ENCODE measurements around the gene NEUROG1. TPM values are rescaled to one million over a fixed set of nuclear protein-coding genes. Genes with fewer than 3 reads are reported as not detected.

The NEUROG1 gene
- total and polyA plus RNA-seq, 8 donors = not detected

DNA sequence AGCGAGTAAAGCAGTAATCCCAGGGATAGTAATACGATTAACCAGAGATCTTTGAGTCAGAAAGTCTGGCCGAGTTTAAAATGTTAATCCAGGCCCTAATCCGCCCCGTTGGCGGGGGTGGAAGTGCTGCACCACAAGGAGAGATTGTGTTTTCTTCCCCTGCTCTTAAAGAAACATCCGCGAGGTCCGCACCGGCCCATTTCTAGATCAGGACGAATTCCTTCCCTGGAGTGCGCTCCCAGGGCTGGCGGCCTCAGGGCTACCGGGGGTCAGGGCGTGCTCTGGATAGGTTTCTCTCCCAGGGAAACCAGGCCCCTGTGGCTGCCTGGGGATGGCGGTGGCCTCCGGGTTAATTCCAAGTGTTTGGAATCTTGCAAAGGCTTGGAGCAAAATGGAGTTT is 9.3 kb upstream of the NEUROG1 start:
- H3K4me1 ChIP-seq = peaks cover 13 to 19% of the 10 kb centered on the region in 2 donors
- intact Hi-C loops (cut with DNase I) = loop anchor here in 1 of 2 donors (10.0 kb wide), 1 partner anchor 80 kb away; no protein-coding TSS in a partner anchor
- TF ChIP-seq, protein P1, sequence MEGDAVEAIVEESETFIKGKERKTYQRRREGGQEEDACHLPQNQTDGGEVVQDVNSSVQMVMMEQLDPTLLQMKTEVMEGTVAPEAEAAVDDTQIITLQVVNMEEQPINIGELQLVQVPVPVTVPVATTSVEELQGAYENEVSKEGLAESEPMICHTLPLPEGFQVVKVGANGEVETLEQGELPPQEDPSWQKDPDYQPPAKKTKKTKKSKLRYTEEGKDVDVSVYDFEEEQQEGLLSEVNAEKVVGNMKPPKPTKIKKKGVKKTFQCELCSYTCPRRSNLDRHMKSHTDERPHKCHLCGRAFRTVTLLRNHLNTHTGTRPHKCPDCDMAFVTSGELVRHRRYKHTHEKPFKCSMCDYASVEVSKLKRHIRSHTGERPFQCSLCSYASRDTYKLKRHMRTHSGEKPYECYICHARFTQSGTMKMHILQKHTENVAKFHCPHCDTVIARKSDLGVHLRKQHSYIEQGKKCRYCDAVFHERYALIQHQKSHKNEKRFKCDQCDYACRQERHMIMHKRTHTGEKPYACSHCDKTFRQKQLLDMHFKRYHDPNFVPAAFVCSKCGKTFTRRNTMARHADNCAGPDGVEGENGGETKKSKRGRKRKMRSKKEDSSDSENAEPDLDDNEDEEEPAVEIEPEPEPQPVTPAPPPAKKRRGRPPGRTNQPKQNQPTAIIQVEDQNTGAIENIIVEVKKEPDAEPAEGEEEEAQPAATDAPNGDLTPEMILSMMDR (IDR thresholded peaks at IDR 0.05) = no peak
- H3K27me3 ChIP-seq = peaks cover 57 to 99% of the 10 kb centered on the region in 2 donors
- H3K4me3 ChIP-seq = no peak overlapping the region
- H3K9me3 ChIP-seq = no peaks in the 10 kb centered on the region
- no peak overlapping the region for H3K27ac ChIP-seq
- DNase-seq (no peak), ATAC-seq (no peak)
- no peaks in the 10 kb centered on the region for H3K36me3 ChIP-seq

DNA sequence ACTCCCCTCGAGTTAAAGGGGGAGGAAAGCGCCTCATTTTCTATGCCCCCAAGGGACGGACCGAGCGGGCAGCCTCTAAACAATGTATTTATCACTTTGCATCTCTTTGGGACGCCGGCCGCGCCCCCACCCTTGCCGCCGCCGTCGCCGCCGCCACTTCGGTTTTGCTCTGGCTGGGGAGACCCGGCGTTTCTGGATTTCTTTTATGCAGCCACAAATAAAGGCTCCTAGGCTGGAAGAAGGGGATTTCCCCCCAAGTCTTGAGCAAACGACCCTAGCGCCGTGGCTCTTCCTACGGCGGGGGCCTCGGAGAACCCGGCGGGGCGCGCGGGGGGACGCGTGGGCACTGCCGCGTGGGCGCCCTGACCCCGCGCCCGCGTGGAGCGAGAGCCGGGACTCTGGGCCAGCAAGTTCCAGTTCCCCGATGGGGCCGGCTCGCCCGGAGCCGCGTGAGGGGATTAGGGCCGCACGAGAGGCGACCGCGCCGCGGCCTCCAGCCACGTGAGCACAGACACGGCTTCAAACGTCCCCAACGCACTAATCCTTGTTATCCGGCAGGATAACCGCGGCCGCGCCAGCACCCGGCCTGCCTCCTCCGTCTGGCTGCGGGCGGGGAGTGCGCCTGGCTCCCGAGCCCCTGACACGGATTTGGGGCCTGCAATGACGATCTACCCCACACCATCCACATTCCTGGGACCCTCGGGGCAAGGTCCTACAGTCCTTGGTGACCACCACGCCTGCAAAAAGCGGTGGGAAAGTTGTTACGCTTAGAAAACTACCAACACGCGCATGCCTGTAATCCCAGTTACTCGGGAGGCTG is 7.9 kb upstream of the NEUROG1 start:
- Histone ChIP-seq H3K36me3 (no peaks in the 10 kb centered on the region), H3K4me1 (peaks cover 13 to 19% of the 10 kb centered on the region in 2 donors), H3K4me3 (peak overlapping the region; percentile 30 to 44), H3K27me3 (peaks cover 57 to 99% of the 10 kb centered on the region in 2 donors), H3K27ac (no peak overlapping the region), H3K9me3 (no peaks in the 10 kb centered on the region)
- intact Hi-C loops (cut with DNase I) = loop anchor here in 1 of 2 donors (10.0 kb wide), 1 partner anchor 79 kb away; no protein-coding TSS in a partner anchor
- TF ChIP-seq, protein P1 (IDR thresholded peaks at IDR 0.05) = no peak
- DNase-seq = peak in 3 of 4 donors; percentile 18 to 74 (median 37)
- ATAC-seq = peak; percentile 65

DNA sequence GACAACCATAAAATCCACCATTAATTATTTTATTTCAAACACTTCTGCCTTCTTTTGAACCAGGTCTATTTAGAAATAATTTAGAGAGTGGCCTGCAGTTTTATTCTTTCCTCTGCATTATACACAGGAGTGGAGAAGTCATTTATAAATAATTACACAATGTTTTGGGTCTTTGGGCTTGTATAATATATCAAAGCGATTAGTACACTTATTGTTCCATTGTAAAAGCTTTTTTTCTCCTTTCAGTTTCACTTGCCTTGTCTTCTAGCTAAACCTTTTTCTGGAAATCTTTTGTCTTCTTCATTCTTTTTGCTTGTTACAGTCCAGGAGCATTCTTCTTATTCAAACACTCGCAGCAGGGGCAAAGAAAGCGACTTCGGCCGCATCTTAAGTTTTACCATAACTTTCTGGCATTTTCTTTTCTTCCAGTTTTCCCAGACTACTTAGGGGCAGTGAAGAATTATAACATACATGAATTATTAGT is 7.3 kb upstream of the NEUROG1 start:
- H3K27me3 ChIP-seq = peaks cover 57 to 99% of the 10 kb centered on the region in 2 donors
- intact Hi-C loops (cut with DNase I) = loop anchor here in 1 of 2 donors (10.0 kb wide), 1 partner anchor 78 kb away; no protein-coding TSS in a partner anchor
- DNase-seq (no peak), ATAC-seq (no peak)
- no peaks in the 10 kb centered on the region for H3K36me3 ChIP-seq
- peaks cover 13 to 19% of the 10 kb centered on the region in 2 donors for H3K4me1 ChIP-seq
- TF ChIP-seq, protein P1 (IDR thresholded peaks at IDR 0.05) = no peak
- H3K27ac ChIP-seq = no peak overlapping the region
- no peaks in the 10 kb centered on the region for H3K9me3 ChIP-seq
- peak overlapping the region in 1 of 2 donors; percentile 44 for H3K4me3 ChIP-seq

DNA sequence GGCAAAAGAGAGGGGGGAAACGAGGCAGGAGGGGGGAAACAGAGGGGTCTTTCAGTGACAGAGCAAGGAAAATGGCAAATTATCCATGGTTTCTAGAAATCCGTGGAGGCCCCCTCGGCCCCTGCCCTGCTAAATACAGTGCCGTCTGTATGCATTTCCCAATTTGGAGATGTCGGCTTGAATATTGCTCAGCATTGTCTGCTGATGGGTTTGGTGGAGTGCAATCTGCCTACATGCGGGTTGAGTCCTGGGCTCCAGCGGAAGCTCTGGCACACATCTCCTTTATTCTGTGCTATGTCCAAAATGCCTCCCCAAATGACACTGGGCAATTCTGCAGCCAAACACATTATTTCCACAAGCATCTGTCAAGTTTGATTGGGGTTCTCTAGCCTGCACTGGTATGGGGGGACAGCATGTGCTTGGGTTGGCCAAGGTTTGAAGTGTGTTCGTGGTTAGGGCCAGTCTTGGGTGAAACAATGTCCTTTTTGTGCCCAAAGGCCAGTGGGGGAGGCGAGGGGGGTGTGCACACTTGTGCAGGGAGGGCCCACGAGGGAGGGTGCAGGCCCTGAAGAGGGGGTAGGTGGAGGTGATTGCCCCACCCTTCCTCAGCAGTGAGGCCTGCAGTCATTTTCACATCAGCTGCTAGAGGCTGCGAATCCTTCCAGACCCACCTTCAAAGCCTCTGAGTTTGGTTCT is 6.2 kb upstream of the NEUROG1 start:
- peaks cover 61 to 99% of the 10 kb centered on the region in 2 donors for H3K27me3 ChIP-seq
- H3K9me3 ChIP-seq = no peaks in the 10 kb centered on the region
- ATAC-seq = no peak
- no peak overlapping the region for H3K4me3 ChIP-seq
- DNase-seq = no peak
- H3K36me3 ChIP-seq = no peaks in the 10 kb centered on the region
- H3K27ac ChIP-seq = no peak overlapping the region
- intact Hi-C loops (cut with DNase I) = loop anchor here in 1 of 2 donors (10.0 kb wide), 1 partner anchor 77 kb away; no protein-coding TSS in a partner anchor
- peaks cover 13 to 19% of the 10 kb centered on the region in 2 donors for H3K4me1 ChIP-seq
- TF ChIP-seq, protein P1 (IDR thresholded peaks at IDR 0.05) = no peak
